GM21390 (cell line): ENCODE data around the gene ALPK1.
"Not testable (repeated sequence)": the region's sequence is repeated elsewhere in the genome, so short reads cannot be mapped to it uniquely, and the experiment has no call there.

Experiments
- ATAC-seq: cut with Tn5 transposase; IDR thresholded peaks from one replicate; pipeline ENCODE4 v1.9.1; 2021; ENCODE audit not compliant: unreplicated experiment

Gene ALPK1

DNA sequence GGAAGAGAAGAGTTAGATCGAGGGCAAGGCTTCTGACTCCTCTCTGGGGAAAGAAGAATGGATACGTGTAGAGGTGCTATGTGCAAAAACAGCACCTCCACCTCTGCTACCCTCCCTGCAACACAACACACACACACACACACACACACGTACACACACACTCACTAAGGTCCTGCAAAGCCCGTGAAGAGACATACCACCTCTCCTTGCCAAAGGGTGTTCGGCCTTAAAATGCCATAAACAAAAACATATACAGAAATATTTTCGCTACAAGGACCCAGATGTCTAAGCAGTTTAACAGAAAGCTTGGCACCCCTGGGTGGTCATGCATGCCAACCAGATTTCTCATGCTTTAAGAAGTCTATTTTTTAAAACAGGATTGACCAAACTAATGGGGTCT, 13.0 kb upstream of the ALPK1 start:
- no peak for ATAC-seq

DNA sequence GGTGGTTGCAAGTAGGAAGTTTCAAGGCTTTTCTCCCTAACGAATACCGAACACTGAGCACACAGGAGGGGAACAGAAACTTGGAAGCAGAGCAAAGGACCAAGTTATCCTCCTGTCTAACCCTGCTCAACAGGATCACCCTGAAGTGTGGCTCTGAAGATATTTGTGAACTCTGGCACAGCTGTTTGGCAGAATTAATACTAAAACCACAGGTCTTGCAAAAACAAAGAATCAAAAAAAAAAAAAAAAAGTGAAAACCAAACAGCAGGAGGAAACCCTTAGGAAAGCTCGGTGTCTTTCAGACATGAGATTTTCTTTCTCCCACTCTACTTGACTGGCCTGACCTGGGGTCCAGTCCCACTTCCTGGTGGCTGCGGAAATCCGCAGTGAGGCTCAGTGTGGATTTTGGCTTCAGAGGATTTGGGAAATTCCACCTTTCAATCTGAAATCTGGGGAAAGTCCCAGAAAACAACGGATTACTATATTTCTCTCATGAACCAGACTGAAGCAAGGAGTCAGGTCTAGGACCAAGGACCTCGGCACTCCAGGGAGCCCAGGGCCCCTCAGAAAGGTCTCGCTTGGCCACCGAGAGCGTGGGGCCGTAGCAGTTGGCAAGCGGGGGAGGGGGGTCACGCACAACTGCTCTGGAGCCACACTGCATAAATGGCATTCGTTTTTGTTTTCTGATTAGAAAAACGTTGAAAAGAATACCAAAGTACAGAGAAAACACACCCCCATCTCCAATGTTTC, 12.3 kb upstream of the ALPK1 start:
- no peak for ATAC-seq

DNA sequence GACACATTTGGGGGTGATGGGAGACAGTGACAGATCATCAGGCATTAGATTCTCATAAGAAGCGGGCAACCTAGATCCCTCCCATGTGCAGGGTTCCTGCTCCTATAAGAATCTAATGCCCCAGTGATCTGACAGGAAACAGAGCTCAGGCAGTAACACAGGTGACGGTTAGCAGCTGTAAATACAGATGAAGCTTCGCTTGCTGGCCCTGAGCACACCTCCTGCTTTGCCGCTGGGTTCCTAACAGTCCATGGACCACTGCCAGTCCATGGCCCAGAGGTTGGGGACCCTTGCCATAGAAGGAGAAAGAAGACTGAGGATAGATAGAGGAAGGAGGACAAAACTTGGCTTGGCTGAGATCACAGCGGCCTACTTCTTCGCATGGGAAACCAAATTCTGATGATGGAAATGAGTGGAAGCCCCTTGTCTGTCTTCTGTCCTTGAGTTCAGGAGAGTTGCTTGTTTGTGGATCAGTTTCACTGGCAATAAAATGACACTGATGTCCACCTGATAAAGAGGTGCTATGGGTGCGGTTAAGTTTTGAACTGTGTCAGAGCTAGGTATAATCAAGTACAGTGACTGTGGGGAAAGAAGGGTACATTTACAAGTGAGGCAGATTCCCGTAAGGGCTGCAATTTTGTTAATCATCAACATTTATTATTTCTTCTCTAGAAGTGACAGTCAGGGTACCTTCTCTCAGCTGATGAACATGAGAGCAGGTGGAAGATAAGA, 9.7 kb upstream of the ALPK1 start:
- ATAC-seq, result peak; percentile 28

DNA sequence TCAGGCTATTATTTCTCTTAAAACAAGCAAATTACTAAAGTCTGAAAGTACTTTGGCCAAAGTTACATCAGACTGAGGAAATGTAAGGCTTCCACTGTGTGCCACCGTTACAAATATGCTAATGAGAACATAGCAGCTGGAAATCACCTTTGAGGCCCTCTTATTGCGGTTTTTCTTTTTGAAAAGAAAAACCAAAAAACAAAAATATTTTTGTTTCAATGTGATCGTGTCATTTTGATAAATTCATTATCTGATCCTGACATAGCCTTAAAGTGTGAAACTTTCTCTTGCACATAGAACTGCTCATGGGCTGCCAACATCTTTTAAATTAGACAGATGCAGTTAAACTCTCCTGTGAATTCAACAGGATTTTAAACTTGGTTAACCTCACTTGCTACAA, 8.7 kb upstream of the ALPK1 start:
- peak; percentile 21 for ATAC-seq

DNA sequence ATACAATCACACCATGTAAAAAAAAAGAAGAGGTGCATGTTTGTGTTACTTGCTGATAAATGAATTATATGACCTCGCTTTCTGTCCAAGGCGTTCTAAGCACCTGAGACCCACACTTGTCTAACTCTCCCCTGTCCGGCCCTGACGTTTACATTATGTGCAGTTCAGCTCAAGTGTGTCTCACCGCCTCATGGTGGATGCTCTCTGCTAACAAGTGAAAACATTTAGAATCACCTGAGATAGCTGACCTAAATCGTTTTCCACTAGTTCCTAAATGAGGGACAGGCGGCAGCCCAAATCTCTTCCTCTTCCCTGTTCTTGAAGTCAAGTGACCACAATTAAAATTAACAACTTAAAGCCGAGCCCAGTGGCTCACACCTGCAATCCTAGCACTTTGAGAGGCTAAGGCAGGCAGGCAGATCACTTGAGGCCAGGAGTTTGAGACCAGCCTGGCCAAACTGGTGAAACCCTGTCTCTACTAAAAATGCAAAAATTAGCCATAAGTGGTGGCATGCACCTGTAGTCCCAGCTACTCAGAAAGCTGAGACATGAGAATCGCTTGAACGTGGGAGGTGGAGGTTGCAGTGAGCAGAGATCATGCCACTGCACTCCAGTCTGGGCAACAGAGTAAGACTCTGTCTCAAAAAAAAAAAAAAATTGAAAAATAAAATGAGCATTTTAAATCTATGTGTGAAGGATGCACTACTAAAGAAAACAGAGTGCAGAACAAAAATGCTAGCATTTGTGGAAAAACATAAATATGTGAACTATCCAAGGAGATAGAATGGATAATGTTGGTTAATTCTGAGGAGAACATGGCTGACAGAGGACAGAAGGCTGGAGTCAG, 7.5 kb upstream of the ALPK1 start:
- no peak for ATAC-seq

DNA sequence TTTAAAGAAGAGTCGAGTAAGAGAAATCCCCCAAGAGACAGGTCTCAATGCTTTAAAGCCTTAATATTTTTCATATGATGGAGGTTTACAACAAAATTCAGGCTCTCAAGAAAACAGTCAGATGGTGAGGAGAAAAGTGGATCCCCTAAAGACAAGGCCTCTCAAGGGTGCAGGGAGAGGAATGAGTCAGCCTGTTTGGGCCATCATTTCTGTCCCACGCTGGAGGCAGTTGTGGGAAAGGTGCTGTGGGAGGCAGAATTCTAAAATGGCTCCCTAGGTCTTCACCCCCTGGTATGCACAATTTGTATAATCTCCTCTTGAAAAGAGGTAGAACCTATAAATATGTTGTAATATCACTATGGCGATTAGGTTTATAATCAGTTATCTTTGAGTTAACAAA, 6.8 kb upstream of the ALPK1 start:
- ATAC-seq, result no peak

DNA sequence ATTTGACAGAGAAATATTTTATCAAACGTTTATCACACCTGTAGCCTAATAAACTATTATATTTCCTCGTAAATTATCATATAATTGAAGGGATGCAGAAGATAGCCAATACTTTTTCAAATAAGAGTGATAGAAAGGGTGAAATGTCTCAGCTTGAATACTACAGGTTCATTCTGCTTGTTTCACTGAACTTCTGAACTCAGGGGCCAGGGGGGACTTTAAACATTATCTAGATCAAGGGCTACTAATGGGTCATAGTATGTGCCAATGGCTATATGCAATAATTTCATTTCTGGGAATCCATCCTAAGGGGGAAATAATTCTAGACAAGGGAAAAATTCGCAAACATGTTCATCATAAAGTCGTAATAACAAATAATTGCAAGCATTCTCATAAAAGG, 2.6 kb downstream of the ALPK1 start:
- no peak for ATAC-seq

DNA sequence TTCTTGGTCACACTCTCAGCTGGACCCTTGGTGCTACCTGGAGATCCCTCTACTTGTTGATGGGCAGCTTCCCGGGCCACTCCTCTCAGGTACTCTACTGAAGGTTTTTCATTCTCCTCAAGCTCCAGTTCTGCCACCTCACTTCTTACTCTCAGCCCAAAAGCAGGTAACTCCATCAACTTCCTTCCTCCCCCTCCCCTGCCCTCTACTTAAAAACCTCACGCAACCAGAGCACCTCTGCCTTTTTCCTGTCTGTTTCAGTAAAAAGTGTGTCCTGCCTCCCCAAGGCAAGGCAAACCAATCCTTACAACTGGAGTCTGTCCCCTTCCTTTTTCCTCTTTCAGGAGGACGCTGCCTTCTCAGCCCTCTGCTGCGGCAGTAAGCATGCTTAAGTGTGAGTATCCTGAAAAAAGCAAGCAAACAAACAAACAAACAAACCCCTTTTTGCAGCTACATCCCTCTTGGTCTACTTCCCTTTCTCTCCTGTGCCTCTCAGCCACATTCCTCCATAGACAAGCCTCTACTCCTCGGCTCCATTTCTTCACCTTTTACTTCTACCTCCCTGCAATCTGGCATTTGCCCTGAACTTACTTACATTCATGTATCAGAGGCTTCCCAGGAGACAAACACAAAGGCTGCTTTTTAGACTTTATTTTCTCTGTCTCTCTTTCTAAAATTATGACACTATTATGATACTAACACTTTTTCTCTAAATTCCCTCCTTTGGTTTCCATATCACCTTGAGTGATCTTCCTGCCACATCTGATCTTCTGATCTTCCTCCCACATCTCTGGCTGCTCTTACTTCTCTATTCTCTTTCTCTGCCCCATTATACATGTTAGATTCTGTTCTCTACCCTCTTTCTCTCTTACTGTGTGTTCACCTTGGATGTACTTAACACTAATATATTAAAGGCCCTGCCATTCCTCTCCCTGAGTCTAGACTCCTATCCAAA, 5.4 kb downstream of the ALPK1 start:
- peak; percentile 75 for ATAC-seq

DNA sequence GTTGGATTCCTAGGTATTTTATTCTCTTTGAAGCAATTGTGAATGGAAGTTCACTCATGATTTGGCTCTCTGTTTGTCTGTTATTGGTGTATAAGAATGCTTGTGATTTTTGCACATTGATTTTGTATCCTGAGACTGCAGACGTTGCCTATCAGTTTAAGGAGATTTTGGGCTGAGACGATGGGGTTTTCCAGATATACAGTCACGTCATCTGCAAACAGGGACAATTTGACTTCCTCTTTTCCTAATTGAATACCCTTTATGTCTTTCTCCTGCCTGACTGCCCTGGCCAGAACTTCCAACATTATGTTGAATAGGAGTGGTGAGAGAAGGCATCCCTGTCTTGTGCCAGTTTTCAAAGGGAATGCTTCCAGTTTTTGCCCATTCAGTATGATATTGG, 8.3 kb downstream of the ALPK1 start:
- ATAC-seq, result not testable (repeated sequence)

DNA sequence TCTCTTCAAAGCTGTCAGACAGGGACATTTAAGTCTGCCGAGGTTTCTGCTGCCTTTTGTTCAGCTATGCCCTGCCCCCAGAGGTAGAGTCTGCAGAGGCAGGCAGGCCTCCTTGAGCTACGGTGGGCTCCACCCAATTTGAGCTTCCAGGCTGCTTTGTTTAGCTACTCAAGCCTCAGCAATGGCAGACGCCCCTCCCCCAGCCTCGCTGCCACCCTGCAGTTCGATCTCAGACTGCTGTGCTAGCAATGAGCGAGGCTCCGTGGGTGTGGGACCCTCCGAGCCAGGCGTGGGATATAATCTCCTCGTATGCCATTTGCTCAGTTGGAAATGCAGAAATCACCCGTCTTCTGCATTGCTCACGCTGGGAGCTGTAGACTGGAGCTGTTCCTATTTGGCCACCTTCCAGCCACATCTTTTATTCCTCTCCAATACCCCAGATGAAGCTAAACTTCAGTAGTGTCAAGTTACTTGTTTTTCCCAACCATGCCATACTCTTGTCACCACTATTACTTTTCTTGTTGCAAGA, 12.2 kb downstream of the ALPK1 start:
- not testable (repeated sequence) for ATAC-seq

DNA sequence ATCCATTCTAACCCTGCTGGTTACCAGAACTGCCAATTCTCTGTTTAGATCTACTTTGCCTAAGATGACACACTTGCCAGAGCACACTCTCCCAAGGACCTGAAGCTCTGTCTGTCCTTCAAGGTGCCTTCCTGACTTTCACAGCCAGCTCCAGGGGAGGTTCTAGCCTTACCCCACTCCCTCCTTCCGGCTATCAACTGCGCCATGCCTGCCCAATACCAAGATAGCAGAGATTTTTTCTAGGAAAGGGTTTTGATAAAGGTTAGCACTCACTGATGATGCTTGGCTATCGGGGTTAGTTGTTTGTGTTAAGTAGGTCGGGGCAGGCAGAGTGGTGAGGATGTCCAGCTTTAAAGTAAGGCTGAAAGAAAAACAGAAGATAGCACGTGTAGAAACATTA, 14.3 kb downstream of the ALPK1 start:
- ATAC-seq, result no peak

DNA sequence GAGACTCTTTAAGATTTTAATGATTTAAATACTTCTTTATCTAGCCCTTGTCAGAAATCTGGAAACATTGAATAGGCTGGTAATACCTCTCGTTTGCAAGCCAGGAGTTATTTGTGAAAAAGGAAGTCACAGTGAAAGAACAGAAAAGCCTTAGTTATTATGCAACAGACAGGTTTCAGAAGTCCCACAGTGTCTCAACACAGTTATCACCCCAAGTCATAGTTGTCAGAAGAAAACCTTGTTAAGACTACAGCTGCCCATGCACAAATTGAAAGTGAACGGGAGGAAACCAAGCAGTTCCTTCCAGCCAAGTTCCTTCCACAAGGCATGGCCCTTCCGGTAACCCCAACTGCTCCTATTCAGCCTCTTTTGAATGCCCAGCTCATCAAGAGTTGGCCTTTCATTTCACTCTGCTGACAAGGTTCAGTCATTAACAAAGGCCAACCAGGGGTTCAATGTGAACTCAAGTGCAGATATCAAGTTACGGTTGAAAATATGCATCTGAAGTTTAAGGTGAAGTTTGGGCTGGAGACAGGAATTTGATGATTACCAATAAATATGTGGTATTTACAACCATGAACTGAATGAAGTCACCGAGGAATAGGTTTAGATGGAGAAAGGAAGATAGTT, 15.6 kb downstream of the ALPK1 start:
- ATAC-seq, result peak; percentile 96

DNA sequence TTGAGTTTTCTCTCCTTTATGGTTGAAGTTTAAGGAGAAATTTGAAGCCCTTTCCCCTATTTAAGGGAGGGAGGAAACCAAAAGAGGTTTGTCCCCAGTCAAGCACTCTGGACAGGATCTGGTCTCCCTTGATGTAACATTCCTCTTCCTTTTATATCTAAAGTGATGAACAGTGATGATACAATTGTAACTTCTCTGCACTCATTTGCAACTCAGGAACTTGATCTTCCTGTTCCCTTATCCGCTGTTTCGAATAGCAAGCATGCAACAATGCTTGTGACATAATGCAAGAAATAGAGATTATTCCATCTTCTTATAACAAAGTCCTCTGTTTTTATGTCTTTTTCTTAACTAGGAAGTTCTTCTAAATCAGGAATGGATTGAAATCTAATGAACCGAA, 18.3 kb downstream of the ALPK1 start:
- no peak for ATAC-seq

DNA sequence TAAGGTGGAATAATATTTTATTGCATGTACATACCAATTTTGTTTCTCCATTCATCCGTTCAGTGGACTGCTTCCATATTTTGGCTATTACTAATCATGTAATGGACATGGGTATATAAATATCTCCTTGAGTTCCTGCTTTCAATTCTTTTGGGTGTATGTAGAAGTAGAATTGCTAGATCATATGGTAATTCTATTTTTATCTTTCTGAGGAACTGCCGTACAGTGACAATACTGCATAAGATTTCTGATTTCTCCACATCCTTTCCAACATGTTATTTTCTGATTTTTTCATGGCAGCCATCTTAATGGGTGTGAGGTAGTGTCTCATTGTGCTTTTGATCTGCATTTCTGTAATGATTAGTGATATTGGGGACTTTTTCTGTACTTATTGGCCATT, 19.2 kb downstream of the ALPK1 start:
- no peak for ATAC-seq

DNA sequence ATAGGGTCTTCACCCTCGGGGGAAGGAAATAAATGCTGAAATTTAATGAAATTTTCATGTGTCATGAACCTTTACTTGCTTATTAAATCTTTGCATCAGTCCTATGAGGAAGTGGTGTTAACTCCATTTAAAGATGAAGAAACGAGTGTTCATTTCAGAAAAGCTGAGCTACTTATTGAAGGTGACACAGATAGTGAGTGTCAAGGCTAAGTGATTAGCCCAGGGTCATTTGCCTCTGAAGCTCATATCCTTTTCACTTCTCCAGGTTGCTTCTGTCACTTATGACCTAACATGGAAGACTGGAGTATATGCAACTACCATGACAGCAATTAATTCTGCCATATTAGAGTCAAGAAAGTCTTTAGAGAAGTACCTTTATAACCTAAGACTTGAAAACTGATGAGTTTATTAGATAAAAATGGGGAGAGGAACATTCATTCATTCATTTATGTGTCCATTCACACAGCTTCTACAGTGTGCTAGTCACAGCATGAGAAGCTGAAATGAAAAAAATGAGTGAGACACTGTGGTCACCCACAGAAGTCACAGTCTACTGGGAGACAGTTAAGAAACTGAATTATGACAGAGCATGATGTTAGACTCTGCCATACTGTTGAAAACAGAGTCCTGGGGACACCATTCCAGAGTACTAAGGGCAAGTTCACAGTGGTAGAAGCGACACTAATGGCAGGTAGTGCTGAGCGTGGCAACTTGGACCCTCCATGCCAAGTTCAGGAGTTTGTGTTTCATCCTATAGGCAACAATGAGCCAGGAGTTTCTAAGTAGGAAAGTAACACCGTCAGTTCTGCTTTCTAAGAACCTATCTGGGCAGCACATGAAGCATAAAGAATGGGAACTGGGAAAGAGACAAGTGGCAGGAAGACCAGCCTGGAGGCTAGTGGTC, 21.3 kb downstream of the ALPK1 start:
- peak; percentile 95 for ATAC-seq

DNA sequence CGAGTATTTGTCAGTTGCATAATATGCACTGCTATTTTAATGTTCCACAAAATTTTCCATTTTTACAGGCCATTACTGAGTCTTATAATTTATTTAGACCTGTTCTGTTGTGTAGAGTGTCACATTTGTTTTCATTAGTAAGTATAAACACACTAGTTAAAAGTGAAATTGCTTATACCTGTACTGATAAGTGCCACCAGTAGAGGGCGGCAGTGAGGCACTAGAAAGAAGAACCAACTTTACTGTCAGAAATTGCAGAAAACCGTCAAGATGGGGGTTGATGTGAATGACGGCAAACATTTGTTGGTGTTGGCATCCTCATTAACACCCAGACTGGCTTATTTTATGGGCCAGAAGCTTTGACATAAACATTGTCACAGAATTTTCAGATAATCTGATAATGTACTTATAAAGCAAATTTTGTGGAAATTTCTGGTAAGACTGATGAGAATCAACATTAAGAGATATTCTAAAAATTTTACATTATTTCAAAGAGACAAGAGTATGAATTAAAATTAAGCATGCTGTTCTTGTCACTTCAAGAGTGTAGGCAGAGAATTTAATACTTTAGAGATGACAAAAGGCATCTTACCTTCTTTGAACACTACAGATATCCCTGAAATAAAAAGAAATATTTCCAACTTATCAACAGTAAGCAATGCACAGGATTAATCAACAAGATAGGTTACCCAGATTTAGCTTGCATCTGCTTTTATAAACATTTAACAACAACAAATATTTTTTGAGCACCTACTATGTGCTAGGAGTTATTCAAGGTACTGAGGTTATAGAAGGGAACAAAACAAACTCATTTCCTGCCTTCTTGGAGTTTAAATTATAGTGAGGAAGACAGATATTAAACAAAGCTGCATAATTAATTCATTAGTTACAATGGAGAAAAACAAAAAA, 24.9 kb downstream of the ALPK1 start:
- no peak for ATAC-seq

DNA sequence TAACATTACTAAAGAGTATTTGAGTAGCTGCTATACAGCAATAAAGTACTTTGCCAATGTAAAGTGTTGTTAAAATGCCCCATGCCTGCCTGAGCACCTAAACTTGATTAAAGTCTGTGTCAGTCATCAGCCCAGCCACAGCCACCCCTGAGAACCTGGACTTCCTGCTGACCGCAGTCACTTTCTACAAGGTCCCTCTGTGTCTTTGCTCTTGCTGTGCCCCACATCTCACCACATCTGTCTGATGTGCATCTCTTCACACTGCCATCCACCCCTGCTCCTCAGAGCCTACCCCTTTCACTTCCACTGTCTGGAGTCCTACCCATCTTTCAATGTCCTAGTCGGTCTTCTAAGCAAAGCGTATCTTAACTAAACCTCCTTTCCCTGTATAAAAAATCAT, 25.7 kb downstream of the ALPK1 start:
- no peak for ATAC-seq

DNA sequence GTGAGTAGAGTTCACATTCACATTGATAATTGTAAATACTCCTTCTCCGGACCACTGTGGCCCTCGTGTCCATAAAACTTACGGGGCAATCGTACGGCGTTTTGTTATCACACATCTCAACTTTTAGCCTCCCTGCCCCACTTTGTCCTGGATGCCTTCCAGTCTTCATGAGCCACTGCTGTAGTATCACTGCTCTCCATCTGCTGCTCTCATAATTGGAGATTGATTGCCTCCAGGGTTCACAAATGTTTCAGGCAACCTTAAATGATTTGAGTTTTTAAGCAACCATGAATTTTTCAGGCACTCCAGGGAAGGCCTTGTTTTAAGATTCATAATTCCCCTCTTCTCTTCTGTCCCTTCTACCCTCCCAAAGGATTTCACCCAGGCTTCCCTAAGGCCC, 28.4 kb downstream of the ALPK1 start:
- no peak for ATAC-seq
